Neural progenitor cell (in vitro differentiated cells): Measurements from ENCODE around the gene CCDC102B. TPM values are rescaled to one million over a fixed set of nuclear protein-coding genes. Genes with fewer than 3 reads are reported as not detected.

Experiments
- DNase-seq: peaks from one replicate; pipeline ENCODE4 v3.0.0-alpha.2; 2016; ENCODE audit warnings: low spot score
- H2AFZ ChIP-seq: fragments of 200-600 bp; sonication (generic); replicated peaks from 2 replicates; pipeline ENCODE4 v1.6.1; 2016; ENCODE audit warnings: antibody characterized with exemption
- H3F3A ChIP-seq: fragments of 200-600 bp; sonication (generic); 2 replicates; pipeline ENCODE4 v1.6.1; 2016; ENCODE audit warnings: antibody characterized with exemption, low read depth
- H3K27ac ChIP-seq: fragments of 200-600 bp; sonication (generic); 2 replicates; pipeline ENCODE4 v1.5.1; 2016; ENCODE audit warnings: mild to moderate bottlenecking
- H3K27me3 ChIP-seq: fragments of 200-600 bp; sonication (generic); 2 replicates; pipeline ENCODE4 v1.6.1; 2016; ENCODE audit warnings: mild to moderate bottlenecking, moderate library complexity
- H3K36me3 ChIP-seq: fragments of 200-600 bp; sonication (generic); 2 replicates; pipeline ENCODE4 v1.5.1; 2016
- H3K4me1 ChIP-seq: fragments of 200-600 bp; sonication (generic); 2 replicates; pipeline ENCODE4 v1.6.1; 2016; ENCODE audit warnings: mixed run types
- H3K4me2 ChIP-seq: fragments of 200-600 bp; sonication (generic); 2 replicates; pipeline ENCODE4 v1.6.1; 2016
- H3K4me3 ChIP-seq: fragments of 200-600 bp; sonication (generic); 2 replicates; pipeline ENCODE4 v1.5.1; 2016
- H3K79me2 ChIP-seq: fragments of 200-600 bp; sonication (generic); 2 replicates; pipeline ENCODE4 v1.6.1; 2016; ENCODE audit warnings: low read depth
- H3K9ac ChIP-seq: fragments of 200-600 bp; sonication (generic); 2 replicates; pipeline ENCODE4 v1.6.1; 2016
- H3K9me3 ChIP-seq: fragments of 200-600 bp; sonication (generic); 2 replicates; pipeline ENCODE4 v1.5.1; 2016; ENCODE audit warnings: low read depth
- H4K20me1 ChIP-seq: fragments of 200-600 bp; sonication (generic); 2 replicates; pipeline ENCODE4 v1.6.1; 2016; ENCODE audit warnings: low read depth
- H3K27ac Mint-ChIP-seq: 3 replicates; pipeline ENCODE4 v1.8.0; 2021; ENCODE audit warnings: mixed read lengths
- H3K27me3 Mint-ChIP-seq: 2 replicates; pipeline ENCODE4 v1.8.0; 2022; ENCODE audit warnings: low read depth, mild to moderate bottlenecking, inconsistent platforms, moderate library complexity, mixed read lengths; ENCODE audit not compliant: insufficient read depth
- H3K36me3 Mint-ChIP-seq: 3 replicates; pipeline ENCODE4 v1.8.0; 2021; ENCODE audit warnings: mixed read lengths
- H3K4me1 Mint-ChIP-seq: 3 replicates; pipeline ENCODE4 v1.8.0; 2021; ENCODE audit warnings: mixed read lengths
- H3K4me3 Mint-ChIP-seq: 3 replicates; pipeline ENCODE4 v1.8.0; 2021; ENCODE audit warnings: mild to moderate bottlenecking, moderate library complexity, mixed read lengths
- H3K9me3 Mint-ChIP-seq: 3 replicates; pipeline ENCODE4 v1.8.0; 2020; ENCODE audit warnings: mixed read lengths
- CTCF ChIP-seq: fragments of 200-600 bp; sonication (generic); IDR thresholded peaks from 2 replicates; pipeline ENCODE4 v1.5.1; 2017; ENCODE audit warnings: antibody characterized with exemption, mild to moderate bottlenecking
- EZH2 ChIP-seq: fragments of 200-600 bp; sonication (generic); IDR thresholded peaks from 2 replicates; pipeline ENCODE4 v1.6.1; 2017; ENCODE audit warnings: antibody characterized with exemption, mild to moderate bottlenecking, moderate library complexity
- EZH2phosphoT487 ChIP-seq: fragments of 200-600 bp; sonication (generic); IDR thresholded peaks from 2 replicates; pipeline ENCODE4 v1.6.1; 2017; ENCODE audit warnings: antibody characterized with exemption
- small RNA-seq: library from RNA; depleted of rRNA; stranded (forward); fragments of <200 nt; gene quantifications from one replicate; pipeline ENCODE3, GENCODE V24; 2015
- total RNA-seq: library from RNA; depleted of rRNA; stranded (reverse); fragments of >200 nt; gene quantifications from 2 replicates; pipeline ENCODE4 v1.2.3, GENCODE V29; 2015; ENCODE audit warnings: low replicate concordance

The CCDC102B gene
- total RNA-seq, 1 donor from 2014 or later: 26.2 TPM

GRCh38 chr18:69097349-69097748 is 299.5 kb downstream of the CCDC102B start:
- TF ChIP-seq EZH2phosphoT487: no peak
- no peak for TF ChIP-seq CTCF
- no peak for TF ChIP-seq EZH2
- Histone ChIP-seq H2AFZ (no peak overlapping the region), H3K4me2 (no peak overlapping the region), H3K27me3 (no peaks in the 10 kb centered on the region), H3K36me3 (no peaks in the 10 kb centered on the region), H3K4me3 (no peak overlapping the region), H3K79me2 (no peaks in the 10 kb centered on the region), H4K20me1 (no peaks in the 10 kb centered on the region), H3K4me1 (no peaks in the 10 kb centered on the region), H3K27ac (no peak overlapping the region), H3K9ac (no peak overlapping the region), H3F3A (no peaks in the 10 kb centered on the region), H3K9me3 (no peaks in the 10 kb centered on the region)
- Mint-ChIP-seq H3K27me3 (no peaks in the 10 kb centered on the region), H3K27ac (no peak overlapping the region), H3K4me3 (no peak overlapping the region), H3K36me3 (no peaks in the 10 kb centered on the region), H3K4me1 (no peaks in the 10 kb centered on the region), H3K9me3 (no peaks in the 10 kb centered on the region)
- no peak for DNase-seq

GRCh38 chr18:69102959-69103358 is 305.1 kb downstream of the CCDC102B start:
- no peaks in the 10 kb centered on the region for H3K9me3 ChIP-seq
- no peak for DNase-seq
- H3K4me2 ChIP-seq: no peak overlapping the region
- Mint-ChIP-seq H3K27ac (no peak overlapping the region), H3K36me3 (no peaks in the 10 kb centered on the region), H3K27me3 (no peaks in the 10 kb centered on the region), H3K9me3 (no peaks in the 10 kb centered on the region), H3K4me3 (no peak overlapping the region), H3K4me1 (no peaks in the 10 kb centered on the region)
- no peaks in the 10 kb centered on the region for H3F3A ChIP-seq
- no peaks in the 10 kb centered on the region for H3K4me1 ChIP-seq
- no peak overlapping the region for H3K9ac ChIP-seq
- H3K36me3 ChIP-seq: no peaks in the 10 kb centered on the region
- no peak overlapping the region for H3K4me3 ChIP-seq
- no peaks in the 10 kb centered on the region for H4K20me1 ChIP-seq
- H3K79me2 ChIP-seq: no peaks in the 10 kb centered on the region
- no peak overlapping the region for H2AFZ ChIP-seq
- TF ChIP-seq EZH2phosphoT487 (no peak), CTCF (no peak), EZH2 (no peak)
- H3K27me3 ChIP-seq: no peaks in the 10 kb centered on the region
- H3K27ac ChIP-seq: no peak overlapping the region

Small RNAs within 50 kb of the gene (small RNA-seq; reads per million reads assigned to genes)
- not detected for gene RNU6-39P

Other genes with a start within 250 kb of the CCDC102B start
- 51.2 and 89.6 TPM in 2 replicates for gene TMX3, start 83.0 kb upstream of the CCDC102B start, total RNA-seq